COR-L47 (cell line): ENCODE data around the gene EXOC4.
A peak's percentile ranks its signal among the peaks of the same experiment; 100 is the strongest.

Source experiments
- DNase-seq: peaks from one replicate; lab custom pipeline; 2025; lab: John Stamatoyannopoulos, UW

The EXOC4 gene

DNA sequence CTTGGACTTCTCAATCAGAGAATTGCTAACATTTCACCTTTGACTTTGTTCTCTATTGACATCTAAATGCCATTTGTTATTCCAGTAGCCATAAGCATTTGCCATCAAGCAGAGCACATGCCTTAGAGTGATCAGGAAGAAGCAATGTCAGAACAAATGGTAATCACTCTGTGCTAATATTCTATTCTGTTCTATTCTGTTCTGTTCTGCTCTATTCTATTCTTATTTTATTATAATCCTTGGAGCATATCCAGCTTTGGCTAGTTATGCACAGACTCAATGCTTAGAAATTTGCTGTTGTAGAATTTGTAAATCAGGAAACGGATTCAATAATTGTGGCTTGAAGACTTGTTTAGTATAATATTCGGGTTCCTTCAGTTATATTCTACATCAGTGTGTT, 175.4 kb downstream of the EXOC4 start:
- no peak for DNase-seq

DNA sequence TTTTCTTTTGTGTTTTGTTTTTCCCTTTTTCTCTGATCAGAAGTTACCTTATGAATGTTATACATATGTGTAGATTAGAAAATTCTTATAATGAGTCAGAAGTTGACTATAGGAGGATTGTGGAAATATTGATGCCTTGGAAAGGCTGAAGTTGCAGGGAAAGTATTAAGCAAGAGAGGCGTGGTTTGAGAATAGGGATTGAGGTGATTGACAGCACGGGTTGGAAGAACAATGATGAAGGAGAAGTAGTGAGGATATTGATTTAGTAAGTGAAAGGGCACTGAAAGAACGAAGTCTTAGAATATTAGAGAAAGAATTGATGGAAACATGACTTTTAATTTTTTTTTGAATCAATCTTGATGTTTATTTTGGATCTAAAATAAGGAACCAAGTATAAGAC, 176.0 kb downstream of the EXOC4 start:
- no peak for DNase-seq

DNA sequence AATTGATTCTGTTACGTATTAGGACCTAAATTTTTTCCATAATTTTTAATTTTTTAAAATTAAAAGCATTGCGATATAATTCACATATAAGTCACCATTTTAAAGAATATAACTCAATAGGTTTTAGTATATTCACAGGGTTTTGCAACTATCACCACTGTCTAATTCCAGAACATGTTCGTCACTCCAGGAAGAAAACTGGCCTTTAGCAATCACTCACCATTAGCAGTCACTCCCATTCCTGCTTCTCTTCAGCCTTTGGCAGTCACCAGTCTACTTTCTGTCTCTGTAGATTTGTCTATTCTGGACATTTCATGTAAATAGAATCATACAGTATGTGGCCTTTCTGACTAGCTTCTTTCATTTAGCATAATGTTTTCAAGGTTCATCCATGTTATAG, 176.5 kb downstream of the EXOC4 start:
- no peak for DNase-seq

DNA sequence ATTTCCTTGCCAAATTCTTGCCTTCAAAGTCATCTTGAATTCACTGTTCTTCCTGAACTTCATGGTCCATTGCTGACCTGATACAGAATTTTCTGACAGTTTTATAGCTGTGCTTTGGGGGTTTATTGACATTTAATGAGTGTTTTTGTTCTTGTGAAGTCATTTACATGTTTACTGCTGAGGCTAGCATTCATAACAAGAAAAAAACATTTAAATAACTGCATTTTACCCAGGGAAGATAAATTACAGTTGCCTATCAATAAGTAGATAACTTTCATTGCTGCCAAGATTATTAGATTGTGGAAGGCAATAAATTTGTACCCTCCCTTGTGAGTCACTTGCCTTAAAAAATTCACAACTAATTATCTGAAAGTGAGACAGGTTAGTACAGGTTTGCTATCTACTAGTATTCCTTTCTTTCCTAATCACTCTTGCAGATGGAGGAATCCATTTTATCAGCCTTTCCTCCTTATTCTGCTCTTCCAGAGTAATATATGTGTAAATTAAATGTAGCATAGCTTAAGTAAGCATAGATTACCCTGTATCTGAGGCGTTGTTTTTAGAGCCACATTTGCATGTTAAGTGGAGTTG, 178.4 kb downstream of the EXOC4 start:
- DNase-seq: no peak

DNA sequence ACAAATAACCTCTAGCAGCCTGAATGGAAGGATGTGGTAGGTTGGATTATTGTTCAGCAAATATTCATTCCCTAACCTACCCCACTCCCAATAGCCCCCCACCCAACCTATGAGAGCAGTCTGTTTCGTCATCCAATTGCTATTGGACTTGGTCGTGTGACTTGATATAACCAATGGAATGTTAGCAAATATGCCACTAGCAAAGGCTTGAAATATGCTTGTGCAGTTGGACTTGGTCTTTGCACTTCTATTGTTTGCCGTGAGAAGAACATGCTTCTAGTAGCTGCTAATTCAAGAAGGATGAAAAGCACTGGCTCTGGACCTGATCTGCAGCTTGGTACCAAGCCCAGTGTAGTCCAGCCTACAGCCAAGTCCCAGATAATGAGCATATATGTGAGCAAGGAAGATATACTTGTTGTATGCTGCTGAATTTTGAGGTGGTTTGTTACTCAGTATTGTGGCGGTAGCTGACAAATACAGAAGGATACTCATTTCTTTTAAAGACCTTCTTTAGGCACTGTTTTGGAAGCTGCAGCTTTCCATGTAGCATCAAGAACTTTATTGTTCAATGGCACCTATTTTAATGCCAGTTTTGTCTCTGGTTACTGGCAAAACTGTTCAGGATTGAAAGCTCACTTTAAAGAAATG, 180.4 kb downstream of the EXOC4 start:
- DNase-seq: no peak

DNA sequence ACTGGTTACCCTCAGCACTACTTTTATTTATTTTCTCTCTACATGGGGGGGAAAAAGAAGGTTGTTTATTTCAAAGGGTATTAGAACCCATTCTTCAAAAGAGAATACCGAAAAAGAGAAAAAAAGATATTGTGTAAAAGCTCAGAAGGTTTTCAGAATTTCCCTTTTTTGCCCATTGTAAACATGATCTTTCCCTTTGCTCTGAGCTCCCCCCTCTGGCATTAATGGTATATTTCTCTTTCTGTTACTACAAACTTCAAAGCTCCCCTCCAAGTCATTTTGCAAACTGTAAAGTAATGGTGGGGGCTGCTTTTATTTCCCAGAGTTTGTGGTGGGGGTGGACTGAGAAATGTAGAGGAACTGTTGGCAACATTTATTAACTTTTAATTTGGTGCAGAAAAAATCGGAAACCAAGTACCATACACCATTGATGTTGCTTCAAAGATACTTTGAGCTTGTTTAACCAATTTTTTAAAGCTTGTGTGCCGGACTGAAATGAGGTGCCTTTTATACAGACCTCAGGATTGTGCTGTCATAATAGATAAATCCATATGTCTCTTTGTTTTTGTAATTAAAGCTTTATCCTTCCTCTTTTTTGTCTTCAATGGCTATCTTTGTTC, 181.5 kb downstream of the EXOC4 start:
- peak; percentile 16 for DNase-seq

DNA sequence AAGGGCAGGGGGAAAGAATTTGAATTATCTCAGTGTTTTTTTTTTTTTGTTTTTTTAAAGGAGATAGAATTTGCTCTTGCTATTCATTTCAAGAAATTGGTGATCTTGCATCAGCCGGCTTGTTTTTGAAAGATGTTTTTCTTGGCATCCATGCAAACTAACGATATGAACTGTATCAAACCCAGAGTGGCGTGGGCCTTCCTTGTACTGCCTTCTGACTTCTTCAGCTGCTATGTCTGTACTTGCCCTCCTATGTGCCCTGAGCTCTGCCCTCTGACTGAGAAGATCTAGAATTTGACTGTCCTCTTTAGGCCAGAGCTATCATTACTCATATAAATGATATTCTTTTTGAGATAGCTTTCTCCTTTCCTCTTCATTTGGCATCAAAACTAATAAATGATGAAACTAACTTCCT, 183.1 kb downstream of the EXOC4 start:
- no peak for DNase-seq

DNA sequence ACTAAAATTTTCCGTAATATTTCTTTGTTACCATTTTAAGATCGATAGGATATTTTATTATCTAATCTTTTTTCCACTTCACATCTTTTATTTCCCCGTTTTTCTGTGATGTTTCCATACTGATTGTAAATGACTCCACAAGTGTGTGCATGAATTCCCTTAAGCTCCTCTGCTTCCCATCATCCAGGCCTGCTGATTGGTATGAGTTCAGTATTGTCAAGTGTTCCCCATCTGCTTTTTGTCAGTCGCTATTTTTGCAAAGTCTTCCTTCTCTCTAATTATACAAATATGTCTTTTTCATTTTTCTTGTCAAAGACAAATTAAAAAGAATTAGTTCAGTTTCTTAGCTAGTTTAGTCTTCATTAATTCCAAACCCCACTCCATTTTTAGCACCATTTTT, 184.7 kb downstream of the EXOC4 start:
- no peak for DNase-seq

DNA sequence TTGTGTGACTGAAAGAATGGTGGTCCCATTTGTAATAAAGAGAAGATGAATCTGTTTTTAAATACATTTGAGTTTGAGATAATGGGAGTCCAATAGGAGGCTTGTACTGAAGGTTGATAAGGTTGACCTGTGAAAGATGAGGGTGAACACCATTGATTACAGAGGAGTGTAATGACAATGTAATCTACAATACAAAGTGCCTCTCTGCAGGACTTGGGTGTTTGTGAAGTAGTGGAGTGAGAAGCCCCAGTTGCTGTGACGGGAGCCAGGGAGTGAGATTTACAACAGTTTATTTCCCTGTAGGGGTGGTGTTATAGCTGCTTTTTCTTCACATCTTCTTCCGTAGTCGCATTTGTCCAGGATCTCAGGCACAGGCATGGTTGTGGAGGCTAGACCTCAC, 189.9 kb downstream of the EXOC4 start:
- no peak for DNase-seq

DNA sequence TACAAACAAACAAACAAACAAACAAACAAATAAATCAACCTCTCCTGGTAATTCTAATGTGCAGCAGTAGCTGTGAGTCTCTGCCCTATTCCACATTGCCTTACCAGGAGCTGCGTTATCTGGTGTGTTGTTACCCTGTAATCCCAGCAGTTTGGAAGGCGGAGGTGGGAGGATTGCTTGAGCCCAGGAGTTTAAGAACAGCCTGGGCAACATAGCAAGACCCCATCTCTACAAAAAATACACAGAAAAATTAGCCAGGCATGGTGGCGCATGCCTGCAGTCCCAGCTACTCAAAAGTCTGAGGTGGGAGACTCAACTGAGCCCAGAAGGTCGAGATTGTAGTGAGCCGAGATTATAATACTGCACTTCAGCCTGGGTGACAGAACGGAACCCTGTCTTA, 192.7 kb downstream of the EXOC4 start:
- no peak for DNase-seq

DNA sequence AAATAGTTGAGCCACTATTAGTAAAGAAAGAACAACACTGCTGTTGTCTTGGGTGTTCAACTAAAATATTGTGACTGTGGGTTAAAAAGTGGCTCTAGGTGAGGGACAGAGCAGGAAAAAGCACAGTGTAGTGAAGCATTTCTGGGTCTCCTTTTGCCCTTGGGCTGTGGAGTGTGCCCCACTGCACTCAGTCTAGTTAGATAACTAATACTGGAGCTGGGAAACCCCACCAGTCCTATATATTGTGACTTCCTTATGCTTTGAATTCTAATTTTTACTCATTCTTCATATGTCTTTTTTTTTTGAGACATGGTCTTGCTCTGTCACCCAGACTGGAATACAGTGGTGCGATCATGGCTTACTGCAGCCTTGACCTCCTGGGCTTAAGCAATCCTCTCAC, 195.1 kb downstream of the EXOC4 start:
- no peak for DNase-seq

DNA sequence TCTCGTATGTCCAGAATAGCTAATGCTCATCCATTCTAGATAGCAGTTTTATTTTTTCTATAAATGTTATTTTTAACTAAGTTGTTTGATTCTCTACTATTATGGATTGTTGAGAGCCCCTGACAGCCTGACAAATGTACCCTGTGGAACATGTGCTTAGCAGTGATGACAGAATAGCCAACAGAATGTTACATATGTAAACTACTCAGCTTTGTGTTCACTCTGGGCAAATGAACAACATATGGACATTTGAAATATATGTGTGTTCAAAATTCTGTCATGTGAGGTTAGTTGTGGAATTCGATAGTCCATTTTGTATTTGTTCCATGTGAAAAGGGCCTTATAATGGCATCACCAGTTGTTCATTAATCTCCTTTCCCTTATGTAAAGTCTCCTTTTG, 199.7 kb downstream of the EXOC4 start:
- DNase-seq: no peak

DNA sequence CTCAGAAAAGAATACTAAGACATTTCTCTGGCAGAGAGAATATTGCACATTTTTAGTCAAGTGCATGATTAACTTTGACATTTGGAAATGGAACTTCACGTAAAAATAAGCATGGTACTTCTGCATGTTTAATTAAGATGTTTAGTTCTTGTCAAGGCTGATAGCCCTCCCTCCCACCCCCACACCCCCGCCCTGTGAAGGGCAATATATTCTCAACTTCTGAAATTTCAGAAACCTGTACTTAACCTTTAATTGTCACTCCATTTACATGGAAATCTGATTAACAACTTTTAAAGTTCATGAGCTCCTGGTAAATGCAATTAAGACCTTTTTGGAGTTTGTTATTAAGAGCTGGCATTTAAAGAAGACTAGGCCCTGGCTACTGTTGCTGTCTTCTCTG, 205.8 kb downstream of the EXOC4 start:
- no peak for DNase-seq

DNA sequence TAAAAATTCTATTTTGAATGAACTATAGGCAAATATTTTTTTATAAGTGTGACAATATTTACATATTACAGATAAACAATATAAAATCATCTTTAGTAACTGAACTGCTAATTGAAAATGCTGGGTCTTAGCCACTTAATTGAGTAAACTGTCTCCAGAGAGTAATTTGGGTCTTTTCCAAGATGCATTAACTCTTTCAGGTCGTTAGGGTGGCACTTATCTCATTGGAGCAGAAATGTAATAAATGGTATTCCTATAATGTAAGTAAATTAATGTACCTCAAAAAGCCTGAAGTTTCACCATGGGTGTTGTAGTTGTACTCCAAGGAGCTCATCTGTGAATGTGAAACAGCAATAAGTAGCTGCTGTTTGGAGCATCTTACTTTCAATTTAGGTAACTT, 208.5 kb downstream of the EXOC4 start:
- DNase-seq: no peak

DNA sequence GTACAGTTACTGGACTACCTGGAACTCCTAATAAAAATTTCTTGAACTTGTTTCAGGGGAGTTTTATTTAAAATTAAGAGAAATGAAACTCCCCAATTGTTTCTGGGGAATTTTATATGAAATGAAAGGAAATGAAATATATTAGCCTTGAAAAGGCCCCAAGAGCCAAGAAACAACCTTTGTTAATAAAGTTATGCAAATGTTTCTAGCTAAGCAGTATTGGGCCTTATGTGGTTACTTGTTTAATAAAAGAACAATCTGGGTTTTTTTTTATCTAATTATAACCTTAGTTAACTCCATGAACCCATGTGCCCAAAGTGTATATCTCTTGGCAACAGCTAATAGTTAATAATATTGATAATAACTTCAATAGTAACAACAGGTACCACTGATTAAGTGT, 222.8 kb downstream of the EXOC4 start:
- DNase-seq: no peak

DNA sequence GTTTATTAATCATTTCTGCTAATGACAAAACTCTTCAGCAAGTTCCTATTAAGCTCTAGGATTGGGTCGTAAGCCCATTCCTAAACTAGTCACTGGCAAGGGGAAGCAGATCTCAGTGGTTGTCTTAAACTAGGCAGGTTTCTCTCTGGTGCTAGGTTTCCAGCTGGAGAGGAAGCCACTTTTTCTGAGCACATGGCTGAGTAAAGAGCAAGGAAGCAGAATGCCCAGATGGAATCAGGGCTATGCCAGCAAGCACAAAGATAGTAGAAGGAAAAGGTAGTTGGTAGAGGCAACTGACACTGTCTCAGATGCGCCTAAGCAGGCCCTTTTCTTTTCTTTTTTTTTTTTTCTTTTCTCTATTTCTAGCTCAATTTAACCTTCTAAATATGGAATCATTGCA, 224.9 kb downstream of the EXOC4 start:
- no peak for DNase-seq

DNA sequence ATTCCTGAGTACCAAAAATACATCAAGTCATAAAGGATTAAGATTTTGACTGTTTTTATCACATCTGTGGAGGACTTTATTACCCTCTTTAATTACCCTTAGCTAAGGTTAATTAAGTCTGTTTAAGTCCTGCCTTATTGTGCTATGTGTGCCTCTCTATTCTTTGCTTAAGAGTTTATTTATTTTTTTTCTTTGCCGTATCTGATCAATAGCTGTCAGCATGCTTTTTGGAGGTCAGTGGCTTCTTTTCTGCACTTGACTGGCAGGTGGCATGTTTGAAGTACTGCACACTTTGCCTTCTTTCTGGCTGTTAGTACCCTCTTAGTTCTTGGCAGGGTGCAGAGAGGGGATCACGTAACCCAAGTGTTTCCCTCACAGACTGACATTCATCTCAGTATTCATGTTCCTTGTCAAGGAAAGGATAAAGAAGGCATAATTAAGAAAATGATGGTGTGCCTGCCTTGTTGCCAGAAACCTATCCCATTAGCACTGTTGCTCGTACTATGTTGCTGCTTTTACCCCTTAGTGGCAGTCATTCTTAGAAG, 225.8 kb downstream of the EXOC4 start:
- no peak for DNase-seq

DNA sequence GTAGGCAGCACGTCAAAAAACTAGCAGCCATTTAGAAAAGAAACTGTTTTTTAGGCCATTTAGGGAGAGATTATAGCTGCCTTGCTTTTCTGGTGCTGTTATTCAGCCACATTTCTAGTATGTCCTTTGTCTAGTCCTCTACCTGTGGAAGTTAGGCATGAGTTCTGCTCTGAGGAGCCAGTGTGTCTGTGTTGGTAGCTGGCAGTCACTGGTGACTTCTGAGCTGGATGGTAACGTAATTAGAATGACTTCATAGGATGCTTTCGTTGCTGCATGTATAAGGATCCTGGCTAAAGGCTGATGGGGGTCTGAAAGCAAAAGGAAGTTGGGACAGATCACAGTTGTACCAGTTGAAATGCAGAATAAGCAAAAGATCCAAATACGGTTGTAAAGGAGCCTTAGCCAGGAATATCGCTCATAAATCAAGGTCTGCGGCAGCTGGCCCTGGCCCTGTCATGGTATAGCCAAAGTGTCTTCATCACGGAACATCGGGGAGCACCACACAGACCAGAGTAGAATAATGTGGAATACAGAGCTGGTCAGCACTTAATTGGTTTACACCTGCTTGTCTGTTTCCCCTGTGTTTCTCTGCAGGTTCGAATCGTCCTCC, 226.7 kb downstream of the EXOC4 start:
- no peak for DNase-seq

DNA sequence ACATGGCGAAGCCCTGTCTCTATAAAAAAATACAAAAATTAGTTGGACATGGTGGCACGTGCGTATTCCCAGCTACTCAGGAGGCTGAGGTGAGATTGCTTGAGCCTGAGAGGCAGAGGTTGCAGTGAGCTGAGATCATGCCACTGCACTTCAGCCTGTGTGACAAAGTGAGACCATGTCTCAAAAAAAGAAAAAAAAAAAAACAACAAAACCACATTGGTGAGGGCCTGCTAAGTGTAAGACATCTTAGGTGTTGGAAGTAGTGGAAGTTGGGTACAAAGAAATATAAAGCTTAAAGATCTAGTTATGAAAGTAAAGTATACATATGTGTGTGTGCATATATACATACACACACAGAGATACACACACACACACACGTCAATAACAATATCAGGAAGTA, 228.0 kb downstream of the EXOC4 start:
- no peak for DNase-seq

DNA sequence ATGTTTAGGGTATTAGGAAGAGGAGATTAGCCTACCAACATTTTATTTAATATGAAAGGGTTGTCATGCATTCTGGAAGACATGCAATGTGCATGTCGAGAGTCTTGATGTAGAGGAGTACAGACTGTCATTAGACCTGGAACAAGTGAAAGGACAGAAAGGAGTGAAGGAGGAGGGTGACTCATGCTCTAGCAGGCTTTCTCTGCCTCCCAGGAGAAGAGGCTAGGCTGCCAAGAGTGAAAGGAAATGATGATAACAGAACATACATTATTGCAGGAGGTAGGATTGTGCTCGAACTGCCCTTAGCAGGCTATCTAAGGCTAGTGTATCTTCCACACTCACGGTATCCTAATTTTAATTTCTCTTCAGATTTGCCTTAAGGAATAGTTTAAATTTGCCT, 228.8 kb downstream of the EXOC4 start:
- DNase-seq: no peak

DNA sequence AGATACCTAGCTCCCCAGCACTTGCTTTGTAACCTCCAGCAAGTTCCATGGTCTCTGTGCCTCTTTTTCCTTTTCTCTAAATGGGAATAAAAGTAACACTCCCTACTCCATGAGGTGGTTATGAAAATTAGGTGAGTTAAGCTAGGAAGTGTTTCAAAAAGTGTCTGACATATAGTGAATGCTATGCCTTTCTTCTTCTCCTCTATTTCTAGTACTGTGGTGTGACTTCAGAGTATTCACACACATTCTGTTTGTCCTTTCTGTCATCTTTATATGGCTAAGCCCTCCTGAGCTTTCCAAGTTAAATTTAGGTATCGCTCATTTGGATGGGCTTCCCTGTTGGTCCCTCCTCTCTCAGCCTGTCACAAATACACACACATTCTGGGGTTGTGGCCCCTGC, 229.7 kb downstream of the EXOC4 start:
- no peak for DNase-seq

DNA sequence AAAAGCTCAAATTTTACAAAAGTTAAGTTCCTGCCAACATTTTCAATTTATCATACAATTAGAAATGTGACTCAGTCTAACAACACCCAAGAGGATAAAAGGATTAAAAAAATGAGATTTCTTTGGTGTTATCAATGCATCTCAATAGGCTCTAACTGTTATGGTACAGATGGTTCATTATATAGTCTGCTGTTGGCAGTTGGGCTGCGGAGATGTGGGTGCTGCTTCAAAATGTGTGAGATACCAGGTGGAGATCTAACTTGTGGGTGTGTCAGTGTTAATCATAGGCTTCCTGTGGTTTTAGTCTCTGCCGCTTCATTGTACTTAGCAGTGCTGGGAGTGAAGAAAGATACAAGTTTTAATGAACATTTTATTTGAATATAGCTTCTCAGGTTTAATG, 231.2 kb downstream of the EXOC4 start:
- DNase-seq: no peak

DNA sequence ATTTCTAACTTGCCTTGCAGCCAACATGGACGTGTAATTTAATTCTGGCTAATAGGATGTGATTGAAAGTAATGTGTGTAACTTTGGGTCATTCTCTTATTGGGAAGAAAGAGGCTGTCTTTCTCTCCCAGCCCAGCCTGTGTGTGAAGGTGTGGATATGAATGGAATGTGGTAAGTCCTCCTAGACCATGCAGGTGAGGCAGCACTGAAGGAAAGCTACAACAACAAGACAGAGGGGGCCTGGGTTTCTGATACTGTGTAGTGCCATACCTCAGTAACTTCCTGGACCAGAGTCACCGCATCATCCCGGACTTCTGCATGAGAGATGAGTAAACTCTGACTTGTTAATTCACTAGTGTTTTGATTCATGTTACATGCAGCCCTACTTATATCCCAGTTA, 237.0 kb downstream of the EXOC4 start:
- DNase-seq: no peak
